ENCODE measurements around the gene FOXL3. TPM values are rescaled to one million over a fixed set of nuclear protein-coding genes. Genes with fewer than 3 reads are reported as not detected.

FOXL3 gene
- total RNA-seq, 1 experiment from 2014 or later: not detected

GRCh38 chr7:297611-298374 is 7.8 kb downstream of the FOXL3 start:
- no peaks in the 10 kb centered on the region for H3K9me3 ChIP-seq (ENCODE audit: low read depth, low read length, poor library complexity, severe bottlenecking)
- ChIA-PET POLR2A (ENCODE audit: low non-redundant PET) (no interaction called here), CTCF (no interaction called here)
- peaks cover 22% of the 10 kb centered on the region for H3K27me3 ChIP-seq (replicated peaks; ENCODE audit: insufficient read depth, low read depth, low read length, poor library complexity)
- no peak overlapping the region for H3K27ac ChIP-seq (ENCODE audit: low read depth, low read length, poor library complexity, severe bottlenecking)
- intact Hi-C loops (cut with micrococcal nuclease; ENCODE audit: unreplicated experiment): no loop called here
- BruUV-seq (replicated peaks): no TSS peak
- no peak for DNase-seq (ENCODE audit: low spot score)
- H3K4me1 ChIP-seq (ENCODE audit: insufficient read depth, low read length, poor library complexity, severe bottlenecking): no peaks in the 10 kb centered on the region
- H3K36me3 ChIP-seq (ENCODE audit: insufficient read depth, low read length, poor library complexity, severe bottlenecking): no peaks in the 10 kb centered on the region
- H3K4me3 ChIP-seq (ENCODE audit: low read depth, low read length, poor library complexity, severe bottlenecking): no peak overlapping the region
- TF ChIP-seq EZH2 (IDR thresholded peaks at IDR 0.05; ENCODE audit: borderline replicate concordance, low read depth, low read length, poor library complexity, severe bottlenecking) (no peak), CTCF (conservative IDR thresholded peaks at IDR 0.05; ENCODE audit: low read depth, low read length) (no peak)

- ChIA-PET CTCF (interaction anchor here (0.6 kb wide), 1 partner anchor 50 kb away, joined by 3 read pairs; no protein-coding TSS in a partner anchor), POLR2A (ENCODE audit: low non-redundant PET) (no interaction called here)
- TF ChIP-seq CTCF (conservative IDR thresholded peaks at IDR 0.05; ENCODE audit: low read depth, low read length): no peak
- TF ChIP-seq EZH2 (IDR thresholded peaks at IDR 0.05; ENCODE audit: borderline replicate concordance, low read depth, low read length, poor library complexity, severe bottlenecking): no peak
- H3K27ac ChIP-seq (ENCODE audit: low read depth, low read length, poor library complexity, severe bottlenecking): no peak overlapping the region
- H3K36me3 ChIP-seq (ENCODE audit: insufficient read depth, low read length, poor library complexity, severe bottlenecking): no peaks in the 10 kb centered on the region
- H3K4me1 ChIP-seq (ENCODE audit: insufficient read depth, low read length, poor library complexity, severe bottlenecking): no peaks in the 10 kb centered on the region
- H3K9me3 ChIP-seq (ENCODE audit: low read depth, low read length, poor library complexity, severe bottlenecking): no peaks in the 10 kb centered on the region
- H3K27me3 ChIP-seq (replicated peaks; ENCODE audit: insufficient read depth, low read depth, low read length, poor library complexity): peaks cover 17% of the 10 kb centered on the region
- H3K4me3 ChIP-seq (ENCODE audit: low read depth, low read length, poor library complexity, severe bottlenecking): no peak overlapping the region
- DNase-seq (ENCODE audit: low spot score): no peak
- no TSS peak for BruUV-seq (replicated peaks)
- intact Hi-C loops (cut with micrococcal nuclease; ENCODE audit: unreplicated experiment): no loop called here
These were observed 8.4 kb downstream of the FOXL3 start for GRCh38 chr7:298375-298702.

- Histone ChIP-seq H3K27me3 (replicated peaks; ENCODE audit: insufficient read depth, low read depth, low read length, poor library complexity) (peaks cover 13% of the 10 kb centered on the region), H3K36me3 (ENCODE audit: insufficient read depth, low read length, poor library complexity, severe bottlenecking) (no peaks in the 10 kb centered on the region), H3K27ac (ENCODE audit: low read depth, low read length, poor library complexity, severe bottlenecking) (no peak overlapping the region), H3K9me3 (ENCODE audit: low read depth, low read length, poor library complexity, severe bottlenecking) (no peaks in the 10 kb centered on the region), H3K4me1 (ENCODE audit: insufficient read depth, low read length, poor library complexity, severe bottlenecking) (no peaks in the 10 kb centered on the region), H3K4me3 (ENCODE audit: low read depth, low read length, poor library complexity, severe bottlenecking) (no peak overlapping the region)
- ChIA-PET CTCF (interaction anchor here (0.6 kb wide), 1 partner anchor 50 kb away, joined by 3 read pairs; no protein-coding TSS in a partner anchor), POLR2A (ENCODE audit: low non-redundant PET) (no interaction called here)
- intact Hi-C loops (cut with micrococcal nuclease; ENCODE audit: unreplicated experiment): no loop called here
- TF ChIP-seq CTCF (conservative IDR thresholded peaks at IDR 0.05; ENCODE audit: low read depth, low read length) (no peak), EZH2 (IDR thresholded peaks at IDR 0.05; ENCODE audit: borderline replicate concordance, low read depth, low read length, poor library complexity, severe bottlenecking) (no peak)
- no peak for DNase-seq (ENCODE audit: low spot score)
- BruUV-seq (replicated peaks): no TSS peak
These were observed 8.8 kb downstream of the FOXL3 start for GRCh38 chr7:298743-299142.

Measured in A673 (cell line).